Measurements from ENCODE around the gene SNAP25. TPM values are rescaled to one million over a fixed set of nuclear protein-coding genes. Genes with fewer than 3 reads are reported as not detected.
A peak's percentile ranks its signal among the peaks of the same experiment; 100 is the strongest.

Gene SNAP25
- total RNA-seq, 1 experiment from 2014 or later: 42.7 TPM

DNA sequence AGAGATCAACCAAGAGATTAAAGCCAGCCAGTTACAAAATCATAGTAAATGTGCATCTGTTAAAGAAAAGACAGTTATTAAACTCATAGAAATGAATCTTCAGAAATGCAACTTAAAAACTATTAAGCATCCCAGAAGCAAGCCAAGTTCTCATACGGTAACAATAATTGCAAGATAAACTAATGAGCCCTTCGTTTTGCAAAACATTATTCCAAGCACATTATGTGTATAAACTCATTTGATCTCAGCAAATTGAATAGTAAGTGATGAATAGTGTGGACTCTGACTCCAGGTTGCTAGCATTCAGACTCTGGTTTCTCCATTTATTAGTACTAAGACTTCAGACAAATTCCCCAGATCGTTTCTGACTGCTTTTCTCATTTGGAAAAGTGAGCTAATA lies 85.2 kb downstream of the SNAP25 start:
- no peak for DNase-seq (ENCODE audit: low read depth)

DNA sequence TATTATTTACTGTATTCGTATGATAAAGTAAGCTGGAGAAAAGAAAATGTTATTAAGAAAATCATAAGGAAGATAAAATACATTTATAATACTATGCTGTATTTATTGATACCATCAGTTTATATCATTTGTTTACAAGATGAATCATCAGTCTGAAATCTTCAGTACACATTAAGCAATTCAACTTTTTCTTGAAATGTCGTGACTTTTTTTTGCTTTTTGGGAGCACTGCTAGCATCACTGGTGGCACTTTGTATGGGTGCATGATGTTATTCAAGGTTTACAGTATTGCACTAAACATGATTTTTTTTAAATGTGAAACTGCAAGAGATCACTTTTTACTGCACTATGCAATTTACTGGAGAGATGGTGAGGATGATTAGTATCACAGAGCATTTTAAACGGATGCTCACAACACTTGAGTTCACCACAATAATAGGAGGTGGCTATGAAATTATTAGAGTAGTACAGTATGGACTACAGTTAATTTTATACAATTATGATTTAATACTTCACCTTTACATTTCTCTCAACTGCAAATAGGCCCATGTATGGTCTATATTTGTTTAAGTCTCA lies 85.9 kb downstream of the SNAP25 start:
- no peak for DNase-seq (ENCODE audit: low read depth)

GRCh38 chr20:10306440-10307358 lies 88.1 kb downstream of the SNAP25 start:
- peak; percentile 93 for DNase-seq (ENCODE audit: low read depth)

DNA sequence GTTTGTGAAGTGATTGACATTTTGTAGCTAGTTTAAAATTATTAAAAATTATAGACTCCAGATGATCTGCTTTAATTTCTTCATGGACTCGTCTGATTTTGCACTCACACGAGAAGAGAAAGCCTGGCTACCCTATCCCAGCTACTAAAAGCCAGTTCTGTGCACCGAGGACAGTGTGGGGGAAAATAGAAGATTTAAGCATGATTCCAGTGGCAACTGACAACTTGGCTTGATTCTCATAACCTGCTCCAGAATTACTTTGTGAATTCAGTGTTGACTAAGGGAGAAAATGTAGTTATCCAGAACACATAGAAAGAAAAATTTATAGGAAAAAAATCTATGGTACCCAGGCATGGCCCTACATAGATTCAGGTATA lies 88.7 kb downstream of the SNAP25 start:
- peak; percentile 84 for DNase-seq (ENCODE audit: low read depth)

- DNase-seq (ENCODE audit: low read depth): no peak
Observed at GRCh38 chr20:10308652-10309051, 90.0 kb downstream of the SNAP25 start.

GRCh38 chr20:10309326-10309725 lies 90.7 kb downstream of the SNAP25 start:
- DNase-seq (ENCODE audit: low read depth): peak; percentile 99

DNA sequence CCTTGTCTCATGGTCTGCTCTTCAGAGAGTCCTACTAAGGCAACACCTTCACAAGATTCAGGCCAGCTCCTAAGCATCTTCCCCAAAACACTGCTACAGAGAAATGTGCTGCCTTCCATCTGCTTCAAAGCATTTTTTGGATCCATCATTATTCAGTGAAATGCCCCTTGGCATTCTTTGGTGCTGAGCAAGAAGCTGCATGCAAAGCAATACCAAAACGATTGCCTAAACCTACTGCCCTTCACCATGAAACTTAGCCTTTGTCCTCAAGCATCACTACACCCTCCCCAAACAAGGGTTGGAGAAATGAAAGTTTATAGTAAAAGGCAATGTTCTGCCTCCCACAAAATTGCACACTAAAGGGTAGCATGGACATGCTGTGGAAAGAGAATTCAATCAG lies 93.5 kb downstream of the SNAP25 start:
- DNase-seq (ENCODE audit: low read depth): peak; percentile 67

DNA sequence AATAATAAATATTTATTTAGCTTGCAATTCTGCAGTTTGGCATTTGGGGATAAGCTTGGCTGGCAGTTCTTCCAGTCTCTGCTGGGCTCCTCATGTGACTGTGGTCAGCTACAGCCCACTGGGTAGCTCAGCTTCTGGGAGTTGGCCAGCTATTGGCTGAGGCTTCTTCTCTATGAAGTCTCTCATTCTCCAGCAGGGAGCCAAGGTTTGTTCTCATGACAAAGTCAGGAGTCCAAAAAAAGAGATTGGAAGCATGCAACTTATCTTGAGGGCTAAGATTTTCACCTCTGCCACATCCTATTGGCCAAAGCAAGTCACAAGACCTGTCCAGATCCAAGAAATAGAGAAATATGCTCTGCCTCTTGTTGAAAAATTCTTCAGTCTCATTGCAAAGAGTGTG lies 94.6 kb downstream of the SNAP25 start:
- DNase-seq (ENCODE audit: low read depth): peak; percentile 73

GRCh38 chr20:10313701-10314100 lies 95.1 kb downstream of the SNAP25 start:
- DNase-seq (ENCODE audit: low read depth): no peak

GRCh38 chr20:10314198-10314597 lies 95.6 kb downstream of the SNAP25 start:
- peak; percentile 81 for DNase-seq (ENCODE audit: low read depth)

- DNase-seq (ENCODE audit: low read depth): peak; percentile 48
Observed at GRCh38 chr20:10315138-10315537, 96.5 kb downstream of the SNAP25 start.

GRCh38 chr20:10316582-10316981 lies 98.0 kb downstream of the SNAP25 start:
- peak; percentile 64 for DNase-seq (ENCODE audit: low read depth)

DNA sequence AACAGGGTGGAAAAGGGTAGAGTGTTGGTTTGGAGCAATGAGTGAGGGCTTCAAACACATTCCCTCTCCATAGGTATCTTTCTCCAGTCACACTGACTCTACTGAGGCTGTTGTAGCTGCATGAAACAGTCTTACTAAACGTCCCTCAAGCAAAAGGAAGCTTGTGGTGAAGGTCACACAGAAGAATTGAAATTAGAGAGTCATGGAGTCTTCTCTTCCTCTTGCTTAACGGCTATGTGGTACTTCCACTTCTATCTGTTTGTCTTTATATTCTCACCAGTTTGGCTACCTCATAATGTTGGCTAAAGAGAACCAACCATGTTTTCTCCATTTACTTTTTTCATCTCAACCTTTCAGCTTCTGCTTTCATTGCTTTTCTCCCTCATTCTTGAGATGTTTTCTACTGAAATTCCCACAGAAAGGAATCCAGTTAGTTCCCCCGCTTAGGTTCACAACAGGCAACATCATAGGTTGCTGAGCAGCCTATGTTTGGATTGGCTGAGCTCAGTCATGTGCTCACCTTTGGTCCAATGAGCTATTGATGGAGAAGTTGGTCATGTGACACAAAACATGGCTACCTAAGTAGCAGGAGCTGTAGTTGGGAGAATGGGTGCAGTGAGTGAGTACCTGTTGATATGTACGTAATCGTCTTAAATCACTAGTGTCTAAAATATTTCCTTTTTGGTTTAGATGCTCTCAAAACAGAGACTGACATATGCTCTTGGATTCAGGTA lies 99.8 kb downstream of the SNAP25 start:
- DNase-seq (ENCODE audit: low read depth): no peak

DNA sequence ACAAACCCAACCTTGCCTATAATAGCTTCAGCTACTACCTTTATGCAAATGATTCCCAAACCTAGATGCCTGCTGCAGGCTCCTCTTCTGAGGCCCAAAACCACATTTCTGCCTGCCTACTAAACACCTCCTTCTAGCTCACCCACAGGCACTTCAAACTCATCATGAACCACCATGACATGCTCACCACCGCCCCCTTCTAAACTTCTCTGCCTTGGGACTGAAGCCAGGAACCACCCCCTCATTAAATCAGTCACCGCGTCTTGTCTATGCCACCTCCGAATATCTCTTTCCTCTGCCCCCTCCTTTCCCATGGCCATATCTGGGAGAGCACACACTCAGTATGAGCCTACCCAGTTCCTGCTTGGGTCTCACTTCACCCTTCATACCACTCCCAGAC lies 101.2 kb downstream of the SNAP25 start:
- no peak for DNase-seq (ENCODE audit: low read depth)

DNA sequence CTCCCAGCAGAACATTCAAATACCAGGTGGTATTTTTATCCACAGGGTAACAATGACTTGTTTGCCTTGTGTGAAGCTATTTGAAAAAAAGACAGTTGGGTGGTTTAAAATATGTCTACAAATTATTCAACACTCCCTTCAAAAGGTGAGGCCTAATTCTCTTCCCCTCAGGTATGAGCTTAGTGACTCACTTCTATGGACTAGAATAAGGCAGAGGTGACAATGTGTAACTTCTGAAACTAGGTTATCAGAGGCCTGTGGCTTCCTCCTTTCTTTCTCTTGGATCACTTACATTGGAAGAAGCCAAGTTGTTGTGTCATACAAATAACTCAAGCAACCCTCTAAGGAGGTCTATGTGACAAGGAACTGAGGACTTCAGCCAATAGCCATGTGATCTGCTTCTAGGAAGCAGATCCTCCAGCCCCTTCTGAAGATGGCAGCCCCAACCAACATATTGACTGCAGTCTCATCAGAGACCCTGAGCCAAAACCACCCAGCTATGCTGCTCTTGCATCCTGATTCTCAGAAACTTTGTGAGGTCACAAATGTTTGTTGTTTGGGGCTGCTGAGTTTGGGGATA lies 102.6 kb downstream of the SNAP25 start:
- DNase-seq (ENCODE audit: low read depth): no peak

- peak; percentile 79 for DNase-seq (ENCODE audit: low read depth)
Observed at GRCh38 chr20:10322073-10323012, 103.7 kb downstream of the SNAP25 start.

DNA sequence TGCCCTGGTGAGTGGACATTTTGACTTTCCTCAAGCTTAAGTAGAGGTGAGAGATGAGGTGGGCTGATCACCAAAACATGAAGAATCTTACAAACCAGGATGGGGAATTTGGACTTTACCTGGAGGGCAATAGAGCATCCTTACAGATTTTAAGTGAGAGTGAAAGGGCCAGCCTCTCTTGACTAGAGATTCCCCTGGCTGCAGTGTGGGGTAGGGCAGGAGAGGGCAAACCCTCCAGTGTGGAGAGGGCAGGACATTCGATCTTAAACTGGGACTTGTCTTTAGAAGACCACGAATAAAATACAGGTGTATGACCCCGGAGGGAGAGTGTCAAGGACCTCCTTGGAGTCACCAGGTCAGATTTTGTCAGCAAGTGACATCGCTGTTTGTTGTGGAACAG lies 105.1 kb downstream of the SNAP25 start:
- DNase-seq (ENCODE audit: low read depth): no peak

DNA sequence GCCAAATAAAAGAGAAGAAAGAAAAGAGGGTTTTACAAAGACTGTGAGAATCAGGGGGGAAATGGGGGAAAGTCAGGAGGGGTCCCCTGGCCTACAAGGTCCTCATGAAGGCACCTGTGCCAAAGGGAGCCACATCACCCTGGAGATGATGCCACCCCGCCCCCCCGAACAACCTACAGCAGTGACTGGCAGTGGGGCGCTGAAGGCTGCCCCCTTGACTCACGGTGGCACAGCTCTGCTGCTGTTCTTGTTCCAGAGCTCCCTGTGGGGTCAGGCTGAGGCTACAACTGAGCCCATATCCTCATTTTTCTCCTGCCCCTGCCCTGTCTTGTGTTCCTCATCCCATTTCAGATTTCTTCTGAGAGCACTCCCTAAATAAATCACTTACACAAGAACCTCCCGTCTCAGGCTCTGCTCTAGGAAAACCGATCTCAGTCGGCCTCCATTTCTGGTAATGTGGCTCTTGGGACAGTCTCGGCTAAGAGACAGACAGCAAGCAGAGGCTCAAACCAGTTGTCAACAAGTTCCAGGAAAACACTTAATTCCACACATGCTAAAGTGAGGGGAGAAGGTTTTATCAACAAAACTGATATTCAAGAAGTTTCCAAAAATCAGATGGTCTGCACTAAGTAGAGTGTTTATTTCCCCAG lies 105.7 kb downstream of the SNAP25 start:
- DNase-seq (ENCODE audit: low read depth): no peak

- peak; percentile 78 for DNase-seq (ENCODE audit: low read depth)
Observed at GRCh38 chr20:10328897-10329255, 110.2 kb downstream of the SNAP25 start.

GRCh38 chr20:10329387-10330005 lies 110.9 kb downstream of the SNAP25 start:
- DNase-seq (ENCODE audit: low read depth): peak; percentile 71
